ENCODE measurements around the gene ARHGAP44. TPM values are rescaled to one million over a fixed set of nuclear protein-coding genes. Genes with fewer than 3 reads are reported as not detected.

Gene ARHGAP44
- polyA plus RNA-seq, 3 donors, result 2.2 to 5.1 (median 2.8) TPM

GRCh38 chr17:12928736-12929135 lies 139.4 kb downstream of the ARHGAP44 start:
- WGBS, 3 donors, result 57 to 69% (median 58%) methylated on average over 2 of the region's 2 CpGs
- no peak overlapping the region for H3K27ac ChIP-seq (ENCODE audit: low read depth, low read length)

GRCh38 chr17:12936501-12936900 lies 147.2 kb downstream of the ARHGAP44 start:
- no peak overlapping the region for H3K27ac ChIP-seq (ENCODE audit: low read depth, low read length)
- 66 to 73% (median 70%) methylated on average over 3 of the region's 3 CpGs for WGBS, 3 donors

GRCh38 chr17:12940699-12941098 lies 151.4 kb downstream of the ARHGAP44 start:
- 81 to 90% (median 82%) methylated on average over 2 of the region's 2 CpGs for WGBS, 3 donors

GRCh38 chr17:12947047-12947446 lies 157.7 kb downstream of the ARHGAP44 start:
- WGBS, 3 donors, result 86 to 95% (median 90%) methylated on average over 4 of the region's 4 CpGs
- no peak overlapping the region for H3K27ac ChIP-seq (ENCODE audit: low read depth, low read length)

More at GRCh38 chr17:12940699-12941098, 151.4 kb downstream of the ARHGAP44 start:
- no peak overlapping the region for H3K27ac ChIP-seq (ENCODE audit: low read depth, low read length)

- WGBS, 3 donors, result 89 to 93% (median 90%) methylated on average over 4 of the region's 4 CpGs
- no peak overlapping the region for H3K27ac ChIP-seq (ENCODE audit: low read depth, low read length)
Measured at GRCh38 chr17:12952012-12952411, 162.7 kb downstream of the ARHGAP44 start.

- no peak overlapping the region for H3K27ac ChIP-seq (ENCODE audit: low read depth, low read length)
- 94 to 96% (median 95%) methylated on average over 13 of the region's 13 CpGs for WGBS, 3 donors
Measured at GRCh38 chr17:12953156-12953555, 163.9 kb downstream of the ARHGAP44 start.

- WGBS, 3 donors, result 85 to 96% (median 85%) methylated on average over 5 of the region's 5 CpGs
Measured at GRCh38 chr17:12955521-12955920, 166.2 kb downstream of the ARHGAP44 start.

GRCh38 chr17:12958786-12959185 lies 169.5 kb downstream of the ARHGAP44 start:
- WGBS, 3 donors, result 92 to 96% (median 95%) methylated on average over 12 of the region's 12 CpGs
- H3K27ac ChIP-seq (ENCODE audit: low read depth, low read length), result no peak overlapping the region

More at GRCh38 chr17:12955521-12955920, 166.2 kb downstream of the ARHGAP44 start:
- no peak overlapping the region for H3K27ac ChIP-seq (ENCODE audit: low read depth, low read length)

- no peak overlapping the region for H3K27ac ChIP-seq (ENCODE audit: low read depth, low read length)
Measured at GRCh38 chr17:12959441-12959840, 170.1 kb downstream of the ARHGAP44 start.

GRCh38 chr17:12961655-12962054 lies 172.4 kb downstream of the ARHGAP44 start:
- H3K27ac ChIP-seq (ENCODE audit: low read depth, low read length), result no peak overlapping the region
- 93 to 95% (median 94%) methylated on average over 4 of the region's 4 CpGs for WGBS, 3 donors

More at GRCh38 chr17:12959441-12959840, 170.1 kb downstream of the ARHGAP44 start:
- 93 to 96% (median 94%) methylated on average over 8 of the region's 8 CpGs for WGBS, 3 donors

- 93 to 96% (median 94%) methylated on average over 7 of the region's 7 CpGs for WGBS, 3 donors
Measured at GRCh38 chr17:12963505-12963904, 174.2 kb downstream of the ARHGAP44 start.

GRCh38 chr17:12964162-12964561 lies 174.9 kb downstream of the ARHGAP44 start:
- no peak overlapping the region for H3K27ac ChIP-seq (ENCODE audit: low read depth, low read length)
- 92 to 95% (median 93%) methylated on average over 5 of the region's 5 CpGs for WGBS, 3 donors

More at GRCh38 chr17:12963505-12963904, 174.2 kb downstream of the ARHGAP44 start:
- H3K27ac ChIP-seq (ENCODE audit: low read depth, low read length), result no peak overlapping the region

GRCh38 chr17:12964840-12965239 lies 175.5 kb downstream of the ARHGAP44 start:
- WGBS, 3 donors, result 81 to 89% (median 88%) methylated on average over 10 of the region's 10 CpGs
- H3K27ac ChIP-seq (ENCODE audit: low read depth, low read length), result no peak overlapping the region

GRCh38 chr17:12965988-12966387 lies 176.7 kb downstream of the ARHGAP44 start:
- 84 to 98% (median 95%) methylated on average over 3 of the region's 3 CpGs for WGBS, 3 donors
- no peak overlapping the region for H3K27ac ChIP-seq (ENCODE audit: low read depth, low read length)

GRCh38 chr17:12966413-12966812 lies 177.1 kb downstream of the ARHGAP44 start:
- H3K27ac ChIP-seq (ENCODE audit: low read depth, low read length), result no peak overlapping the region
- WGBS, 3 donors, result 87 to 91% (median 90%) methylated on average over 5 of the region's 5 CpGs

GRCh38 chr17:12967962-12968361 lies 178.7 kb downstream of the ARHGAP44 start:
- no peak overlapping the region for H3K27ac ChIP-seq (ENCODE audit: low read depth, low read length)
- WGBS, 3 donors, result 79 to 89% (median 80%) methylated on average over 11 of the region's 11 CpGs

GRCh38 chr17:12973496-12974004 lies 184.3 kb downstream of the ARHGAP44 start:
- no peak overlapping the region for H3K27ac ChIP-seq (ENCODE audit: low read depth, low read length)
- WGBS, 3 donors, result 8 to 9% (median 9%) methylated on average over 14 to 16 of the region's 16 CpGs

GRCh38 chr17:12974005-12974531 lies 184.8 kb downstream of the ARHGAP44 start:
- no peak overlapping the region for H3K27ac ChIP-seq (ENCODE audit: low read depth, low read length)
- 5 to 7% (median 5%) methylated on average over 39 to 40 of the region's 40 CpGs for WGBS, 3 donors

- H3K27ac ChIP-seq (ENCODE audit: low read depth, low read length), result no peak overlapping the region
- WGBS, 3 donors, result 74 to 79% (median 76%) methylated on average over 13 of the region's 13 CpGs
Measured at GRCh38 chr17:12977008-12977751, 187.9 kb downstream of the ARHGAP44 start.
